Measurements from ENCODE around the gene LRRC8C. TPM values are rescaled to one million over a fixed set of nuclear protein-coding genes. Genes with fewer than 3 reads are reported as not detected.
"Not testable (repeated sequence)": the region's sequence is repeated elsewhere in the genome, so short reads cannot be mapped to it uniquely, and the experiment has no call there.

The LRRC8C gene
- total RNA-seq, 2 experiments from 2014 or later = 28.4 to 30.2 TPM

- intact Hi-C loops (cut with DNase I, micrococcal nuclease) = no loop called here
- peak overlapping the region in 1 of 2 donors; percentile 2 for H3K27ac ChIP-seq (ENCODE audit: low read depth in 1 of 2, low read length in 2 of 2)
- H3K9me3 ChIP-seq (ENCODE audit: control insufficient read depth in 1 of 2, insufficient read depth in 1 of 2, low read length in 2 of 2) = no peaks in the 10 kb centered on the region
- Mint-ChIP-seq H3K27me3 (no peaks in the 10 kb centered on the region), H3K4me3 (peak overlapping the region; percentile 3), H3K4me1 (ENCODE audit: low read depth) (peaks cover 72% of the 10 kb centered on the region), H3K9me3 (no peaks in the 10 kb centered on the region), H3K36me3 (ENCODE audit: low read depth) (peaks cover 42% of the 10 kb centered on the region), H3K27ac (peak overlapping the region; percentile 98)
- no peak for DNase-seq
- peaks cover 40% of the 10 kb centered on the region for H3K4me1 ChIP-seq (ENCODE audit: insufficient read depth, low read length)
- no peak overlapping the region for H3K4me3 ChIP-seq (ENCODE audit: low read length)
- no peaks in the 10 kb centered on the region for H3K36me3 ChIP-seq (ENCODE audit: insufficient read depth, low read length)
- TF ChIP-seq CTCF (IDR thresholded peaks at IDR 0.05) = no peak
- no peaks in the 10 kb centered on the region for H3K27me3 ChIP-seq (ENCODE audit: control insufficient read depth in 1 of 2, insufficient read depth in 2 of 2, low read length in 2 of 2)
- ChIA-PET POLR2A (interaction anchor here (1.1 to 19.3 kb wide), 5 partner anchors 9 to 129 kb away, joined by 3 to 683 read pairs (median 46); no protein-coding TSS in a partner anchor), CTCF (interaction anchor here (1.2 to 12.3 kb wide), 5 partner anchors 12 to 134 kb away, joined by 5 to 133 read pairs (median 8); no protein-coding TSS in a partner anchor)
- ATAC-seq (ENCODE audit: poor library complexity) = no peak
Observed at GRCh38 chr1:89629146-89629545, 3.8 kb upstream of the LRRC8C start.

- peaks cover 40% of the 10 kb centered on the region for H3K4me1 ChIP-seq (ENCODE audit: insufficient read depth, low read length)
- Mint-ChIP-seq H3K36me3 (ENCODE audit: low read depth) (peaks cover 43% of the 10 kb centered on the region), H3K4me1 (ENCODE audit: low read depth) (peaks cover 77% of the 10 kb centered on the region), H3K4me3 (peak overlapping the region; percentile 77), H3K27ac (peak overlapping the region; percentile 98)
- intact Hi-C loops (cut with DNase I, micrococcal nuclease); H3K9me3 ChIP-seq (ENCODE audit: control insufficient read depth in 1 of 2, insufficient read depth in 1 of 2, low read length in 2 of 2); H3K9me3 Mint-ChIP-seq; H3K27me3 Mint-ChIP-seq; H3K36me3 ChIP-seq (ENCODE audit: insufficient read depth, low read length); H3K27me3 ChIP-seq (ENCODE audit: control insufficient read depth in 1 of 2, insufficient read depth in 2 of 2, low read length in 2 of 2); DNase-seq; H3K4me3 ChIP-seq (ENCODE audit: low read length); ATAC-seq (ENCODE audit: poor library complexity): not testable (repeated sequence)
- CTCF ChIA-PET = interaction anchor here (0.5 to 12.3 kb wide), 15 partner anchors 12 to 145 kb away, joined by 3 to 133 read pairs (median 5); no protein-coding TSS in a partner anchor
- POLR2A ChIA-PET = interaction anchor here (0.7 to 19.3 kb wide), 7 partner anchors 10 to 134 kb away, joined by 3 to 683 read pairs (median 46); no protein-coding TSS in a partner anchor
- peak overlapping the region in 1 of 2 donors; percentile 2 for H3K27ac ChIP-seq (ENCODE audit: low read depth in 1 of 2, low read length in 2 of 2)
Observed at GRCh38 chr1:89629600-89629999, 3.3 kb upstream of the LRRC8C start.

- ChIA-PET CTCF (interaction anchor here (0.5 to 12.3 kb wide), 15 partner anchors 12 to 146 kb away, joined by 3 to 133 read pairs (median 5); no protein-coding TSS in a partner anchor), POLR2A (interaction anchor here (0.7 to 19.3 kb wide), 9 partner anchors 10 to 213 kb away, joined by 3 to 683 read pairs (median 10); no protein-coding TSS in a partner anchor)
- H3K4me3 Mint-ChIP-seq = peak overlapping the region; percentile 95
- no peak for ATAC-seq (ENCODE audit: poor library complexity)
- no peaks in the 10 kb centered on the region for H3K9me3 Mint-ChIP-seq
- peaks cover 80% of the 10 kb centered on the region for H3K4me1 Mint-ChIP-seq (ENCODE audit: low read depth)
- peak overlapping the region; percentile 98 for H3K27ac Mint-ChIP-seq
- H3K36me3 ChIP-seq (ENCODE audit: insufficient read depth, low read length) = no peaks in the 10 kb centered on the region
- no peak overlapping the region for H3K4me3 ChIP-seq (ENCODE audit: low read length)
- DNase-seq = peak in 2 of 14 experiments; percentile 45 to 52
- H3K27ac ChIP-seq (ENCODE audit: low read depth in 1 of 2, low read length in 2 of 2) = peak overlapping the region in 1 of 2 donors; percentile 21
- H3K9me3 ChIP-seq (ENCODE audit: control insufficient read depth in 1 of 2, insufficient read depth in 1 of 2, low read length in 2 of 2) = no peaks in the 10 kb centered on the region
- peaks cover 40% of the 10 kb centered on the region for H3K36me3 Mint-ChIP-seq (ENCODE audit: low read depth)
- H3K27me3 Mint-ChIP-seq = no peaks in the 10 kb centered on the region
- intact Hi-C loops (cut with DNase I, micrococcal nuclease) = loop anchor here (5.0 to 10.0 kb wide), 6 partner anchors 33 to 362 kb away; no protein-coding TSS in a partner anchor
- TF ChIP-seq CTCF (IDR thresholded peaks at IDR 0.05) = peak; percentile 14
- H3K27me3 ChIP-seq (ENCODE audit: control insufficient read depth in 1 of 2, insufficient read depth in 2 of 2, low read length in 2 of 2) = no peaks in the 10 kb centered on the region
- H3K4me1 ChIP-seq (ENCODE audit: insufficient read depth, low read length) = peaks cover 40% of the 10 kb centered on the region
Observed at GRCh38 chr1:89630048-89630447, 2.9 kb upstream of the LRRC8C start.

Measured in CD4-positive, alpha-beta T cell (primary cell).